Measurements from ENCODE around the gene LIN54.

LIN54 gene

GRCh38 chr4:82969414-82969813 lies 41.2 kb downstream of the LIN54 start:
- no peak for TF ChIP-seq ZFX (IDR thresholded peaks at IDR 0.05; ENCODE audit: borderline replicate concordance)
- TF ChIP-seq, protein P1, sequence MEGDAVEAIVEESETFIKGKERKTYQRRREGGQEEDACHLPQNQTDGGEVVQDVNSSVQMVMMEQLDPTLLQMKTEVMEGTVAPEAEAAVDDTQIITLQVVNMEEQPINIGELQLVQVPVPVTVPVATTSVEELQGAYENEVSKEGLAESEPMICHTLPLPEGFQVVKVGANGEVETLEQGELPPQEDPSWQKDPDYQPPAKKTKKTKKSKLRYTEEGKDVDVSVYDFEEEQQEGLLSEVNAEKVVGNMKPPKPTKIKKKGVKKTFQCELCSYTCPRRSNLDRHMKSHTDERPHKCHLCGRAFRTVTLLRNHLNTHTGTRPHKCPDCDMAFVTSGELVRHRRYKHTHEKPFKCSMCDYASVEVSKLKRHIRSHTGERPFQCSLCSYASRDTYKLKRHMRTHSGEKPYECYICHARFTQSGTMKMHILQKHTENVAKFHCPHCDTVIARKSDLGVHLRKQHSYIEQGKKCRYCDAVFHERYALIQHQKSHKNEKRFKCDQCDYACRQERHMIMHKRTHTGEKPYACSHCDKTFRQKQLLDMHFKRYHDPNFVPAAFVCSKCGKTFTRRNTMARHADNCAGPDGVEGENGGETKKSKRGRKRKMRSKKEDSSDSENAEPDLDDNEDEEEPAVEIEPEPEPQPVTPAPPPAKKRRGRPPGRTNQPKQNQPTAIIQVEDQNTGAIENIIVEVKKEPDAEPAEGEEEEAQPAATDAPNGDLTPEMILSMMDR (IDR thresholded peaks at IDR 0.05), result no peak
- no peak overlapping the region for H3K27ac ChIP-seq

DNA sequence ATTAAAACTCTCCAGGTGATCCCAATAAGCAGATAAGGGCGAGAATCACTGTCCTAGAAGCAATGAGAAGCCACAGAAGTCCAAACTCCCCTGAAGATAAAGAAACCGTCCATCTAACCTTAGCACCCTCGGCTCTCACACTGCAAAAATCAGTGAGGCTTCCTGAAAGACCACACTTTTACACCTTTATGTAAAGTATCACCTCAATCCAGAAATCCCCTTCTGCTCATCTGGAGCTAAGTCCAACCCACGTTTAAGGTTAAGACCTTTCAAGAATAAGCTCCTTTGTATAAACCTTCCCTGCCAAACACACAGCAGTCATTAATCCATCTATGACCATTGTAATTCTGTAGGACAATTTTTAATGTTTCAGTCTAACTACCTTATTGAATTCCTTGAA lies 41.7 kb downstream of the LIN54 start:
- TF ChIP-seq, protein P1 (IDR thresholded peaks at IDR 0.05), result no peak
- no peak for TF ChIP-seq ZFX (IDR thresholded peaks at IDR 0.05; ENCODE audit: borderline replicate concordance)
- H3K27ac ChIP-seq, result no peak overlapping the region

DNA sequence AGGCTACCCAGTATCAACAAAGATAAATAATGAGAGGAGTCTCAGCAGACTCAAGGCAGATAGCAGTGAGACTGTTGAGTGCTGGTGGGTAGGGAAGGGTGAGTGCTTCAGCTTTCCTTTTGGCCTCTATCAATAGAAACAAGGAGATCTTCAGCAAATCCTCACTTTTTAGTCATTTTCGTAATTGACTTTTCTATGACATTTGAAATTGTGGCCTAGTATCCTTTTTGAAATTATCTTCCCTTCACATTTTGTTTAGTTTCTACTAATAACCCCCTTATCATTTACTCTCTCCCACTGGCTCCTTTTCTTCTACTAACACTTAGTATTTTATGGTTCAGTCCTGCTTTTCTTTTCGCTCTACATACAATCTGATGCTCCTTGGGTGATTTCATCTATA lies 44.9 kb downstream of the LIN54 start:
- H3K27ac ChIP-seq, result no peak overlapping the region
- TF ChIP-seq, protein P1 (IDR thresholded peaks at IDR 0.05), result no peak
- no peak for TF ChIP-seq ZFX (IDR thresholded peaks at IDR 0.05; ENCODE audit: borderline replicate concordance)

DNA sequence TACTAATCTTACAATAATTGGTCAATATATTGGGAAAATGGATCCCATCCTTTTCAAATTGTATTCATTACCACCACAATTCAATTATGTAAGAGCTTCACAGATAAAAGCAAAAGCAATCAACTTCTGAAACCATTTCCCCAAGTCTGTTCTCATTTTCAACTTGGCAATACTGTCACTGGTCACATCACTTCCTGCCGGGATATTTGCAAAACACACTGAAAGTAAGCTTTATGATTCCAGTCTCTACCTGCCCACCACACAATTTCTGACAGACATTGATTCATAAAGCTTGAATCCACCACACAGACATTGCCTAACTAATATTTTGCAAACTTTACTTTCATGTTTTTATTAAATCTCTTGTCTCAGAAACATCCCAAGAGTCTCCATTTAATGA lies 53.6 kb downstream of the LIN54 start:
- H3K27ac ChIP-seq, result no peak overlapping the region
- TF ChIP-seq ZFX (IDR thresholded peaks at IDR 0.05; ENCODE audit: borderline replicate concordance), result no peak
- TF ChIP-seq, protein P1 (IDR thresholded peaks at IDR 0.05), result no peak

DNA sequence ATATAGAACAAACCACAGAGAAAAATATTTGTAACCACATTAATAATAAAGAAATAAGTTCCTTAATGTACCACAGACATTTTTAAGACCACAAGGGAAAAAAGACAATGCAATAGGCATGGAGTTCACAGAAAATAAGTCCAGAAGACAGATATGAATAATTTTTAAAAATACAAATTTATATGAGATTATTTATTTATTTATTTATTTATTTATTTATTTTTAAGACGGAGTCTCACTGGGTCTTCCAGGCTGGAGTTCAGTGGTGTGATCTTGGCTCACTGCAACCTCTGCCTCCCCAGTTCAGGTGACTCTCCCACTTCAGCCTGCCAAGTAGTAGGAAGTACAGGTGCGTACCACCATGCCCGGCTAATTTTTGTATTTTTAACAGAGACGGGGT lies 56.4 kb downstream of the LIN54 start:
- H3K27ac ChIP-seq, result no peak overlapping the region
- TF ChIP-seq ZFX (IDR thresholded peaks at IDR 0.05; ENCODE audit: borderline replicate concordance), result no peak
- TF ChIP-seq, protein P1 (IDR thresholded peaks at IDR 0.05), result no peak

GRCh38 chr4:82951196-82951595 lies 59.4 kb downstream of the LIN54 start:
- no peak overlapping the region for H3K27ac ChIP-seq
- no peak for TF ChIP-seq ZFX (IDR thresholded peaks at IDR 0.05; ENCODE audit: borderline replicate concordance)
- TF ChIP-seq, protein P1 (IDR thresholded peaks at IDR 0.05), result no peak

DNA sequence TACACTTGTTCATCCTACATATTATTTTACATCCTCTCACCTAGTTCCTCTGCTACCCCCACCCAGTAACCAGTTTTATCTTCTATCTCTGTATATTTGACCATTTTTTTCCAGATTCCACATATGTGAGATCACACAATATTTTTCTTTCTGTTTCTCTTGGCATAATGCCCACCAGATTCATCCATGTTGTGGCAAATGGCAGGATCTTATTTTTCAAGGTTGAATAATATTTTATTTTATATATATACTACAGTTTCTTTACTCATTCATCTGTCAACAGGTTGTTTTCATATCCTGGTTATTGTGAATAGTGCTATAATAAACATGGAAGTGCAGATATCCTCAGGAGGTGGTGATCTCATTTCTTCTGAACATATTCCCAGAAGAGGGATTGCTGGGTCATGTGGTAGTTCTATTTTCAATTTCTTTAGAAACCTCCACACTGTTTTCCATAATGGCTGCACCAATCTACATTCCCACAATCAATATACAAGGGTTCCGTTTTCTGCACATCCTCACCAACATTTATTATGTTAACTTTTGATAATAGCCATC lies 61.9 kb downstream of the LIN54 start:
- H3K27ac ChIP-seq, result no peak overlapping the region
- TF ChIP-seq ZFX (IDR thresholded peaks at IDR 0.05; ENCODE audit: borderline replicate concordance), result no peak
- TF ChIP-seq, protein P1 (IDR thresholded peaks at IDR 0.05), result no peak

All from 22Rv1 (cell line).